GM23338 (cell line): Measurements from ENCODE around the gene TPD52L2. TPM values are rescaled to one million over a fixed set of nuclear protein-coding genes. Genes with fewer than 3 reads are reported as not detected.

Experiments used
- ATAC-seq: fragments of 200-7000 bp; cut with Tn5 transposase; 3 replicates; pipeline ENCODE4 v1.9.1; 2020
- DNase-seq: peaks from one replicate; pipeline ENCODE4 v3.0.0-alpha.2; 2015; ENCODE audit warnings: low spot score
- H2AFZ ChIP-seq: fragments of 200-600 bp; sonication (generic); 2 replicates; pipeline ENCODE4 v1.8.0; 2016; ENCODE audit warnings: antibody characterized with exemption, mild to moderate bottlenecking, moderate library complexity
- H3F3A ChIP-seq: fragments of 200-600 bp; sonication (generic); replicated peaks from 2 replicates; pipeline ENCODE4 v1.8.0; 2017; ENCODE audit warnings: antibody characterized with exemption, mixed run types, low read depth
- H3K27ac ChIP-seq: fragments of 200-600 bp; sonication (generic); 2 replicates; pipeline ENCODE4 v1.6.1; 2016; ENCODE audit warnings: low read depth
- H3K27me3 ChIP-seq: fragments of 200-600 bp; sonication (generic); 2 replicates; pipeline ENCODE4 v1.8.0; 2016; ENCODE audit warnings: mild to moderate bottlenecking, mixed run types, moderate library complexity; ENCODE audit not compliant: insufficient read depth
- H3K36me3 ChIP-seq: fragments of 200-600 bp; sonication (generic); 2 replicates; pipeline ENCODE4 v1.8.0; 2016; ENCODE audit warnings: mild to moderate bottlenecking; ENCODE audit not compliant: insufficient read depth
- H3K4me1 ChIP-seq: fragments of 200-600 bp; sonication (generic); 2 replicates; pipeline ENCODE4 v1.8.0; 2016; ENCODE audit warnings: mild to moderate bottlenecking, moderate library complexity; ENCODE audit not compliant: insufficient read depth
- H3K4me2 ChIP-seq: fragments of 200-600 bp; sonication (generic); 2 replicates; pipeline ENCODE4 v1.7.1; 2017; ENCODE audit warnings: mixed run types
- H3K4me3 ChIP-seq: fragments of 200-600 bp; sonication (generic); 2 replicates; pipeline ENCODE4 v1.6.1; 2016; ENCODE audit warnings: mixed run types
- H3K79me2 ChIP-seq: fragments of 200-600 bp; sonication (generic); replicated peaks from 2 replicates; pipeline ENCODE4 v1.8.0; 2017; ENCODE audit warnings: mild to moderate bottlenecking; ENCODE audit not compliant: insufficient read depth
- H3K9me2 ChIP-seq: fragments of 200-600 bp; sonication (generic); 2 replicates; pipeline ENCODE4 v1.8.0; 2017; ENCODE audit not compliant: insufficient read depth
- H4K20me1 ChIP-seq: fragments of 200-600 bp; sonication (generic); replicated peaks from 2 replicates; pipeline ENCODE4 v1.8.0; 2017; ENCODE audit warnings: mild to moderate bottlenecking; ENCODE audit not compliant: insufficient read depth
- H3K27ac Mint-ChIP-seq: 2 replicates; pipeline ENCODE4 v1.8.0; 2020; ENCODE audit warnings: inconsistent platforms, mild to moderate bottlenecking, moderate library complexity, mixed read lengths
- H3K27me3 Mint-ChIP-seq: 3 replicates; pipeline ENCODE4 v1.8.0; 2022; ENCODE audit warnings: low read depth, mild to moderate bottlenecking, moderate library complexity, mixed read lengths, inconsistent platforms; ENCODE audit not compliant: insufficient read depth, poor library complexity
- H3K36me3 Mint-ChIP-seq: 3 replicates; pipeline ENCODE4 v1.8.0; 2021; ENCODE audit warnings: low read depth, mild to moderate bottlenecking, inconsistent platforms, moderate library complexity, mixed read lengths
- H3K4me1 Mint-ChIP-seq: 3 replicates; pipeline ENCODE4 v1.8.0; 2020; ENCODE audit warnings: mild to moderate bottlenecking, inconsistent platforms, mixed read lengths
- H3K4me3 Mint-ChIP-seq: 3 replicates; pipeline ENCODE4 v1.8.0; 2021; ENCODE audit warnings: moderate library complexity, mild to moderate bottlenecking, inconsistent platforms, mixed read lengths
- H3K9me3 Mint-ChIP-seq: 3 replicates; pipeline ENCODE4 v1.8.0; 2020; ENCODE audit warnings: moderate library complexity, mild to moderate bottlenecking, inconsistent platforms, mixed read lengths
- CREB1 ChIP-seq: fragments of 250-450 bp; sonication (Bioruptor Pico); IDR thresholded peaks from 2 replicates; pipeline ENCODE4 v1.5.0; 2020; ENCODE audit warnings: low read depth, mild to moderate bottlenecking, moderate library complexity
- ETS1 ChIP-seq: IDR thresholded peaks from 2 replicates; pipeline ENCODE4 v1.6.1; 2016; ENCODE audit warnings: antibody characterized with exemption
- EZH2 ChIP-seq: fragments of 200-600 bp; sonication (generic); IDR thresholded peaks from one replicate; pipeline ENCODE4 v1.8.0; 2017; ENCODE audit warnings: antibody characterized with exemption, mild to moderate bottlenecking, low read depth; ENCODE audit not compliant: unreplicated experiment
- JUNB ChIP-seq: IDR thresholded peaks from one replicate; pipeline ENCODE4 v1.6.1; 2016; ENCODE audit warnings: antibody characterized with exemption; ENCODE audit not compliant: unreplicated experiment
- NANOG ChIP-seq: IDR thresholded peaks from 2 replicates; pipeline ENCODE4 v1.6.1; 2016; ENCODE audit warnings: antibody characterized with exemption, borderline replicate concordance
- POLR2AphosphoS5 ChIP-seq: IDR thresholded peaks from 2 replicates; pipeline ENCODE4 v1.6.1; 2016; ENCODE audit warnings: antibody characterized with exemption, low read depth
- STAT1 ChIP-seq: IDR thresholded peaks from one replicate; pipeline ENCODE4 v1.6.1; 2016; ENCODE audit warnings: antibody characterized with exemption; ENCODE audit not compliant: unreplicated experiment
- ZNF114 ChIP-seq: fragments of 250-450 bp; sonication (Bioruptor Pico); IDR thresholded peaks from 2 replicates; pipeline ENCODE4 v1.5.0; 2020; ENCODE audit warnings: mild to moderate bottlenecking, moderate library complexity
- ZNF331 ChIP-seq: fragments of 250-450 bp; sonication (Bioruptor Pico); IDR thresholded peaks from 2 replicates; pipeline ENCODE4 v1.5.0; 2020; ENCODE audit warnings: low read depth, mild to moderate bottlenecking, moderate library complexity
- polyA plus RNA-seq: library from polyadenylated mRNA; unstranded; fragments of >200 nt; fragmentation: Nextera tagmentation; extraction: Ambion mirVana; gene quantifications from 2 replicates; pipeline ENCODE4 v1.2.1, GENCODE V29; 2016
- total RNA-seq: library from RNA; depleted of rRNA; stranded (reverse); fragments of >200 nt; shearing (Covaris generic); gene quantifications from 2 replicates; pipeline ENCODE4 v1.2.3, GENCODE V29; 2014
- TF ChIP-seq, protein P1 (sequence below): fragments of 250-450 bp; sonication (Bioruptor Pico); IDR thresholded peaks from 2 replicates; pipeline ENCODE4 v1.5.0; 2020; ENCODE audit warnings: mild to moderate bottlenecking, moderate library complexity
- TF ChIP-seq, protein P2 (sequence below): IDR thresholded peaks from one replicate; pipeline ENCODE4 v1.6.1; 2018; ENCODE audit warnings: antibody characterized with exemption; ENCODE audit not compliant: unreplicated experiment

The TPD52L2 gene
- total and polyA plus RNA-seq, 2 experiments from 2014 or later: 40.2 to 103 TPM

GRCh38 chr20:63895202-63895951 is 30.3 kb downstream of the TPD52L2 start (continued):
- TF ChIP-seq, protein P1, sequence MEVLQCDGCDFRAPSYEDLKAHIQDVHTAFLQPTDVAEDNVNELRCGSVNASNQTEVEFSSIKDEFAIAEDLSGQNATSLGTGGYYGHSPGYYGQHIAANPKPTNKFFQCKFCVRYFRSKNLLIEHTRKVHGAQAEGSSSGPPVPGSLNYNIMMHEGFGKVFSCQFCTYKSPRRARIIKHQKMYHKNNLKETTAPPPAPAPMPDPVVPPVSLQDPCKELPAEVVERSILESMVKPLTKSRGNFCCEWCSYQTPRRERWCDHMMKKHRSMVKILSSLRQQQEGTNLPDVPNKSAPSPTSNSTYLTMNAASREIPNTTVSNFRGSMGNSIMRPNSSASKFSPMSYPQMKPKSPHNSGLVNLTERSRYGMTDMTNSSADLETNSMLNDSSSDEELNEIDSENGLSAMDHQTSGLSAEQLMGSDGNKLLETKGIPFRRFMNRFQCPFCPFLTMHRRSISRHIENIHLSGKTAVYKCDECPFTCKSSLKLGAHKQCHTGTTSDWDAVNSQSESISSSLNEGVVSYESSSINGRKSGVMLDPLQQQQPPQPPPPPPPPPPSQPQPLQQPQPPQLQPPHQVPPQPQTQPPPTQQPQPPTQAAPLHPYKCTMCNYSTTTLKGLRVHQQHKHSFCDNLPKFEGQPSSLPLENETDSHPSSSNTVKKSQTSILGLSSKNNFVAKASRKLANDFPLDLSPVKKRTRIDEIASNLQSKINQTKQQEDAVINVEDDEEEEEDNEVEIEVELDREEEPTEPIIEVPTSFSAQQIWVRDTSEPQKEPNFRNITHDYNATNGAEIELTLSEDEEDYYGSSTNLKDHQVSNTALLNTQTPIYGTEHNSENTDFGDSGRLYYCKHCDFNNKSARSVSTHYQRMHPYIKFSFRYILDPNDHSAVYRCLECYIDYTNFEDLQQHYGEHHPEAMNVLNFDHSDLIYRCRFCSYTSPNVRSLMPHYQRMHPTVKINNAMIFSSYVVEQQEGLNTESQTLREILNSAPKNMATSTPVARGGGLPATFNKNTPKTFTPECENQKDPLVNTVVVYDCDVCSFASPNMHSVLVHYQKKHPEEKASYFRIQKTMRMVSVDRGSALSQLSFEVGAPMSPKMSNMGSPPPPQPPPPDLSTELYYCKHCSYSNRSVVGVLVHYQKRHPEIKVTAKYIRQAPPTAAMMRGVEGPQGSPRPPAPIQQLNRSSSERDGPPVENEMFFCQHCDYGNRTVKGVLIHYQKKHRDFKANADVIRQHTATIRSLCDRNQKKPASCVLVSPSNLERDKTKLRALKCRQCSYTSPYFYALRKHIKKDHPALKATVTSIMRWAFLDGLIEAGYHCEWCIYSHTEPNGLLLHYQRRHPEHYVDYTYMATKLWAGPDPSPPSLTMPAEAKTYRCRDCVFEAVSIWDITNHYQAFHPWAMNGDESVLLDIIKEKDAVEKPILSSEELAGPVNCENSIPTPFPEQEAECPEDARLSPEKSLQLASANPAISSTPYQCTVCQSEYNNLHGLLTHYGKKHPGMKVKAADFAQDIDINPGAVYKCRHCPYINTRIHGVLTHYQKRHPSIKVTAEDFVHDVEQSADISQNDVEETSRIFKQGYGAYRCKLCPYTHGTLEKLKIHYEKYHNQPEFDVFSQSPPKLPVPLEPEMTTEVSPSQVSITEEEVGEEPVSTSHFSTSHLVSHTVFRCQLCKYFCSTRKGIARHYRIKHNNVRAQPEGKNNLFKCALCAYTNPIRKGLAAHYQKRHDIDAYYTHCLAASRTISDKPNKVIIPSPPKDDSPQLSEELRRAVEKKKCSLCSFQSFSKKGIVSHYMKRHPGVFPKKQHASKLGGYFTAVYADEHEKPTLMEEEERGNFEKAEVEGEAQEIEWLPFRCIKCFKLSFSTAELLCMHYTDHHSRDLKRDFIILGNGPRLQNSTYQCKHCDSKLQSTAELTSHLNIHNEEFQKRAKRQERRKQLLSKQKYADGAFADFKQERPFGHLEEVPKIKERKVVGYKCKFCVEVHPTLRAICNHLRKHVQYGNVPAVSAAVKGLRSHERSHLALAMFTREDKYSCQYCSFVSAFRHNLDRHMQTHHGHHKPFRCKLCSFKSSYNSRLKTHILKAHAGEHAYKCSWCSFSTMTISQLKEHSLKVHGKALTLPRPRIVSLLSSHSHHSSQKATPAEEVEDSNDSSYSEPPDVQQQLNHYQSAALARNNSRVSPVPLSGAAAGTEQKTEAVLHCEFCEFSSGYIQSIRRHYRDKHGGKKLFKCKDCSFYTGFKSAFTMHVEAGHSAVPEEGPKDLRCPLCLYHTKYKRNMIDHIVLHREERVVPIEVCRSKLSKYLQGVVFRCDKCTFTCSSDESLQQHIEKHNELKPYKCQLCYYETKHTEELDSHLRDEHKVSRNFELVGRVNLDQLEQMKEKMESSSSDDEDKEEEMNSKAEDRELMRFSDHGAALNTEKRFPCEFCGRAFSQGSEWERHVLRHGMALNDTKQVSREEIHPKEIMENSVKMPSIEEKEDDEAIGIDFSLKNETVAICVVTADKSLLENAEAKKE (CRISPR knock-in tag): no peak

- ATAC-seq (no peak), DNase-seq (no peak)
- Histone ChIP-seq H3K4me3 (peak overlapping the region; percentile 66), H3K36me3 (no peaks in the 10 kb centered on the region; the same call in 1 of the 2 replicates), H3K27ac (no peak overlapping the region), H3K9me2 (no peaks in the 10 kb centered on the region), H3F3A (peaks cover 18% of the 10 kb centered on the region), H3K79me2 (peaks cover 50% of the 10 kb centered on the region), H3K4me1 (peaks cover 8% of the 10 kb centered on the region; the same call in 1 of the 2 replicates), H4K20me1 (peaks cover 22% of the 10 kb centered on the region), H3K27me3 (no peaks in the 10 kb centered on the region), H3K4me2 (peak overlapping the region; percentile 81), H2AFZ (no peak overlapping the region; the same call in 1 of the 2 replicates)
- Mint-ChIP-seq H3K27me3 (peaks cover 14% of the 10 kb centered on the region), H3K4me3 (peak overlapping the region; percentile 86), H3K9me3 (no peaks in the 10 kb centered on the region), H3K27ac (peak overlapping the region; percentile 40; the same call in 1 of the 2 replicates), H3K4me1 (peaks cover 16% of the 10 kb centered on the region), H3K36me3 (peaks cover 7% of the 10 kb centered on the region; the same call in 2 of the 3 replicates)
- TF ChIP-seq STAT1: no peak
- no peak for TF ChIP-seq ZNF331
- no peak for TF ChIP-seq ETS1
- TF ChIP-seq JUNB: no peak
- no peak for TF ChIP-seq ZNF114
- TF ChIP-seq CREB1 (CRISPR knock-in tag): no peak
- TF ChIP-seq EZH2: no peak
- no peak for TF ChIP-seq POLR2AphosphoS5
- no peak for TF ChIP-seq NANOG
- TF ChIP-seq, protein P2, sequence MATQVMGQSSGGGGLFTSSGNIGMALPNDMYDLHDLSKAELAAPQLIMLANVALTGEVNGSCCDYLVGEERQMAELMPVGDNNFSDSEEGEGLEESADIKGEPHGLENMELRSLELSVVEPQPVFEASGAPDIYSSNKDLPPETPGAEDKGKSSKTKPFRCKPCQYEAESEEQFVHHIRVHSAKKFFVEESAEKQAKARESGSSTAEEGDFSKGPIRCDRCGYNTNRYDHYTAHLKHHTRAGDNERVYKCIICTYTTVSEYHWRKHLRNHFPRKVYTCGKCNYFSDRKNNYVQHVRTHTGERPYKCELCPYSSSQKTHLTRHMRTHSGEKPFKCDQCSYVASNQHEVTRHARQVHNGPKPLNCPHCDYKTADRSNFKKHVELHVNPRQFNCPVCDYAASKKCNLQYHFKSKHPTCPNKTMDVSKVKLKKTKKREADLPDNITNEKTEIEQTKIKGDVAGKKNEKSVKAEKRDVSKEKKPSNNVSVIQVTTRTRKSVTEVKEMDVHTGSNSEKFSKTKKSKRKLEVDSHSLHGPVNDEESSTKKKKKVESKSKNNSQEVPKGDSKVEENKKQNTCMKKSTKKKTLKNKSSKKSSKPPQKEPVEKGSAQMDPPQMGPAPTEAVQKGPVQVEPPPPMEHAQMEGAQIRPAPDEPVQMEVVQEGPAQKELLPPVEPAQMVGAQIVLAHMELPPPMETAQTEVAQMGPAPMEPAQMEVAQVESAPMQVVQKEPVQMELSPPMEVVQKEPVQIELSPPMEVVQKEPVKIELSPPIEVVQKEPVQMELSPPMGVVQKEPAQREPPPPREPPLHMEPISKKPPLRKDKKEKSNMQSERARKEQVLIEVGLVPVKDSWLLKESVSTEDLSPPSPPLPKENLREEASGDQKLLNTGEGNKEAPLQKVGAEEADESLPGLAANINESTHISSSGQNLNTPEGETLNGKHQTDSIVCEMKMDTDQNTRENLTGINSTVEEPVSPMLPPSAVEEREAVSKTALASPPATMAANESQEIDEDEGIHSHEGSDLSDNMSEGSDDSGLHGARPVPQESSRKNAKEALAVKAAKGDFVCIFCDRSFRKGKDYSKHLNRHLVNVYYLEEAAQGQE: no peak
These were observed 30.8 kb downstream of the TPD52L2 start for GRCh38 chr20:63895952-63896263.
